Stimulated activated naive B cell treated with anti-CD40 and anti-IgM and Interleukin-4, amounts not matched to agents 10 μg/mL and 1 μg/mL and 100 μg/mL, for 72 hours (primary cell): ENCODE data around the gene CEP89.
"Not testable (repeated sequence)": the region's sequence is repeated elsewhere in the genome, so short reads cannot be mapped to it uniquely, and the experiment has no call there.

ENCODE experiments used
- ATAC-seq, 2 donors: fragments of 150-1000 bp; cut with Tn5 transposase; replicated peaks; 2 replicates each; pipeline ENCODE4 v1.10.0; 2021; ENCODE audit warnings: moderate library complexity in 1 of 2
- DNase-seq: peaks from one replicate; pipeline ENCODE4 v3.0.0; 2021
- H3K27ac Mint-ChIP-seq: one replicate; pipeline ENCODE4 v1.8.0; 2022; ENCODE audit warnings: mild to moderate bottlenecking, mixed read lengths
- H3K27me3 Mint-ChIP-seq, 2 donors: one replicate each; pipeline ENCODE4 v1.8.0; 2022; ENCODE audit warnings: mixed read lengths in 2 of 2
- H3K36me3 Mint-ChIP-seq, 2 donors: one replicate each; pipeline ENCODE4 v1.8.0; 2022; ENCODE audit warnings: mixed read lengths in 2 of 2, mild to moderate bottlenecking in 1 of 2
- H3K4me1 Mint-ChIP-seq, 2 donors: one replicate each; pipeline ENCODE4 v1.8.0; 2022; ENCODE audit warnings: mixed read lengths in 2 of 2, mild to moderate bottlenecking in 1 of 2
- H3K4me3 Mint-ChIP-seq, 2 donors: one replicate each; pipeline ENCODE4 v1.8.0; 2022; ENCODE audit warnings: mild to moderate bottlenecking in 2 of 2, mixed read lengths in 2 of 2, moderate library complexity in 1 of 2
- H3K9me3 Mint-ChIP-seq, 2 donors: one replicate each; pipeline ENCODE4 v1.8.0; 2022; ENCODE audit warnings: mixed read lengths in 2 of 2, mild to moderate bottlenecking in 1 of 2

Gene CEP89

GRCh38 chr19:32876919-32877285 lies 94.9 kb downstream of the CEP89 start:
- Mint-ChIP-seq H3K9me3 (no peaks in the 10 kb centered on the region), H3K36me3 (peaks cover 9 to 34% of the 10 kb centered on the region in 2 donors), H3K4me1 (no peaks in the 10 kb centered on the region), H3K27ac (no peak overlapping the region), H3K27me3 (no peaks in the 10 kb centered on the region), H3K4me3 (no peak overlapping the region)
- ATAC-seq (no peak), DNase-seq (no peak)

DNA sequence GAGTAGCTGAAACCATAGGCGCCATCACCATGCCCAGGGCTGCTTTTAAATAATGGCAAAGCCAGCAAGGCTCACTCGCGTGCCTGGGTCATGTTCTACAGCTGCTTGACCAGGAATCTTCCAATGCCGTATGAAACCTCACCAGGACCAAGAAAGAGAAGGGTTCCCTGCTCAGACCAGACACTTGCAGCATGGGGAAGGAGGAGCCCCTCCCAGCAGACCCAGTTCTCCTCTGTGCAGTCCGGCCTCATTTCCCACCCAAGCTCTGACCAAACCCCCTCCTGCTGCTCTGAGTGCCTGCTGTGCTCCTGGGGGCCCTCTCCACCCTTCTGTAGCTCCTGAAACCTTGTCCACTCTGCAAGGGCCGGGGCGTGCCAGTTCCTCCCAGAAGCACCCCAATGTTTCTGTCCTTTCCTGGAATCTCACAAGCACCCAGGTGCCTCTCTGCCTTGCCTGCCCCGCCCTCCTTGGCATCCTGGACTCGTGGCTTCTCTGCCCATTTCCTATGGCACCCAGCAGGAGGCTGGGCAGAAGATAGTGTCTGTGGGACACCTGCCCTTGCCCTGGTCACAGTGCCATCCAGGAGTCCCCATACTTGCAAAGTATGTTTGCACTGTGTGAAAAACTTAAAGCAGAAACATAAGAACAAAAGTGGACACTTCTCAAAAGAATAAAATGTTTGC lies 95.4 kb downstream of the CEP89 start:
- DNase-seq (no peak), ATAC-seq (no peak)
- Mint-ChIP-seq H3K36me3 (peaks cover 9 to 34% of the 10 kb centered on the region in 2 donors), H3K4me1 (no peaks in the 10 kb centered on the region), H3K27ac (no peak overlapping the region), H3K9me3 (no peaks in the 10 kb centered on the region), H3K27me3 (no peaks in the 10 kb centered on the region), H3K4me3 (no peak overlapping the region)

GRCh38 chr19:32875428-32875827 lies 96.3 kb downstream of the CEP89 start:
- Mint-ChIP-seq H3K27me3 (no peaks in the 10 kb centered on the region), H3K4me1 (no peaks in the 10 kb centered on the region), H3K9me3 (no peaks in the 10 kb centered on the region), H3K4me3 (no peak overlapping the region), H3K36me3 (peaks cover 9 to 30% of the 10 kb centered on the region in 2 donors), H3K27ac (no peak overlapping the region)
- DNase-seq, result no peak
- ATAC-seq, result no peak

GRCh38 chr19:32874605-32875004 lies 97.2 kb downstream of the CEP89 start:
- H3K27ac Mint-ChIP-seq, result no peak overlapping the region
- no peaks in the 10 kb centered on the region for H3K9me3 Mint-ChIP-seq
- no peak overlapping the region for H3K4me3 Mint-ChIP-seq
- no peaks in the 10 kb centered on the region for H3K4me1 Mint-ChIP-seq
- peaks cover 9 to 26% of the 10 kb centered on the region in 2 donors for H3K36me3 Mint-ChIP-seq
- H3K27me3 Mint-ChIP-seq, result no peaks in the 10 kb centered on the region
- DNase-seq (no peak), ATAC-seq (no peak)

- no peak for ATAC-seq
Observed at GRCh38 chr19:32873247-32873959, 98.4 kb downstream of the CEP89 start.

DNA sequence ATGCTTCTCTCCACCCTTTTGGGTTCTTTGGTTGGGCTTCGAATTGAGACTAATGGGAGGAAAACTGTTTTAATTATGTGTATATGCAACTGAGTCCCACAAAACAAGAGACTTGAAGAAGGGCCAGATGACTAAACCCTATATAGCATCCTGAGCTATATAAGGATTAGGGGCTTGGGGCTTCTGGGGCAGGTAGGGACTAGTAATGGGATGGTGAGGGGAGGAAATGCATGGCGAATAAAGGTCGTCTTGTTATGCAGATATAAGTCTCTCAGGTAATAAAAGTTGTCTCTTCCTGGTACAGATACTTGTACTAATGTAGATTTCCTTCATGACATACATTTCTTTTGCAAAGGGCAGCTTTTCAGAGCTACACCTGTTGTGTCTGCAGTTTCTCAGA lies 99.4 kb downstream of the CEP89 start:
- Mint-ChIP-seq H3K4me1 (no peaks in the 10 kb centered on the region), H3K36me3 (peaks cover 0 to 10% of the 10 kb centered on the region in 2 donors), H3K27ac (no peak overlapping the region), H3K4me3 (no peak overlapping the region), H3K9me3 (no peaks in the 10 kb centered on the region), H3K27me3 (no peaks in the 10 kb centered on the region)
- no peak for ATAC-seq
- no peak for DNase-seq

More at GRCh38 chr19:32873247-32873959, 98.4 kb downstream of the CEP89 start:
- no peak overlapping the region for H3K27ac Mint-ChIP-seq
- H3K4me3 Mint-ChIP-seq, result no peak overlapping the region
- no peak for DNase-seq
- no peaks in the 10 kb centered on the region for H3K4me1 Mint-ChIP-seq
- H3K36me3 Mint-ChIP-seq, result peaks cover 4 to 17% of the 10 kb centered on the region in 2 donors
- no peaks in the 10 kb centered on the region for H3K9me3 Mint-ChIP-seq
- H3K27me3 Mint-ChIP-seq, result no peaks in the 10 kb centered on the region

GRCh38 chr19:32870981-32871451 lies 100.7 kb downstream of the CEP89 start:
- peaks cover 0 to 5% of the 10 kb centered on the region in 2 donors for H3K27me3 Mint-ChIP-seq
- DNase-seq (no peak), ATAC-seq (no peak)
- H3K9me3 Mint-ChIP-seq, result no peaks in the 10 kb centered on the region
- H3K4me1 Mint-ChIP-seq, result no peaks in the 10 kb centered on the region
- no peak overlapping the region for H3K27ac Mint-ChIP-seq
- no peaks in the 10 kb centered on the region for H3K36me3 Mint-ChIP-seq
- H3K4me3 Mint-ChIP-seq, result no peak overlapping the region

GRCh38 chr19:32869966-32870573 lies 101.7 kb downstream of the CEP89 start:
- no peak overlapping the region for H3K27ac Mint-ChIP-seq
- no peaks in the 10 kb centered on the region for H3K4me1 Mint-ChIP-seq
- H3K4me3 Mint-ChIP-seq, result no peak overlapping the region
- H3K36me3 Mint-ChIP-seq, result no peaks in the 10 kb centered on the region
- H3K9me3 Mint-ChIP-seq, result no peaks in the 10 kb centered on the region
- no peak for DNase-seq
- H3K27me3 Mint-ChIP-seq, result peaks cover 0 to 5% of the 10 kb centered on the region in 2 donors
- no peak for ATAC-seq

DNA sequence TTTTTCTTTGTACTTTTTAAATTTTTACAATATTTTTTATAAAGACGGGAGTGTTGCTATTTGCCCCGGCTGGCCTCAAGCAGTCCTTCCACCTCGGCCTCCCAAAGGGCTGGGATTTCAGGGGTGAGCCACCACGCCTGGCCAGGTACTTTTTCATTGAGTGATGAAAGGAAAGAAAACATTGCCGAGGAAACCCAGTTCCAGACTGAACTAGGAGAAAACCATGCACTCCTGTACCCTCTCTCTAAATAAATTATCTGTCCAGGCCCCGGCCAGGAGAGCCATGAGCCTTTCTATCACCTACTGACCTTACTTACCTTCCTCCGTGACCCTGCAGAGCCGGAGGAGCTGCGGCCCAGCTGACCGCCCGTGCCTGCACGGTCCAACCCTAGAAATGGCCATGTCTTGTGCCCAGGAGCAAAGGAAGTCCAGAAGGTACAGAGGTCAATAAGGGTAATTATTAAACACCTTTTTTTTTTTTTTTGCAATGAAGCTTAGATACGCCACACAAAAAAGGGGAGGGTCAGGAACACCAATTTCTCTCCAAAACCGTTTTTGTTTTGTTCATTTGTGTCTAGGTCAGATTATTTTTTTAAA lies 102.3 kb downstream of the CEP89 start, which contains the start of gene SLC7A9:
SLC7A9 (minus strand) TSS at position 399 of the 597 bp plus-strand sequence. CDS start 1,233 bp downstream, outside the sequence.
- Mint-ChIP-seq H3K4me1 (no peaks in the 10 kb centered on the region), H3K36me3 (no peaks in the 10 kb centered on the region), H3K27me3 (peaks cover 0 to 5% of the 10 kb centered on the region in 2 donors), H3K27ac (no peak within 1 kb of the TSS), H3K4me3 (no peak within 1 kb of the TSS), H3K9me3 (no peaks in the 10 kb centered on the region)
- DNase-seq (no peak), ATAC-seq (no peak)

DNA sequence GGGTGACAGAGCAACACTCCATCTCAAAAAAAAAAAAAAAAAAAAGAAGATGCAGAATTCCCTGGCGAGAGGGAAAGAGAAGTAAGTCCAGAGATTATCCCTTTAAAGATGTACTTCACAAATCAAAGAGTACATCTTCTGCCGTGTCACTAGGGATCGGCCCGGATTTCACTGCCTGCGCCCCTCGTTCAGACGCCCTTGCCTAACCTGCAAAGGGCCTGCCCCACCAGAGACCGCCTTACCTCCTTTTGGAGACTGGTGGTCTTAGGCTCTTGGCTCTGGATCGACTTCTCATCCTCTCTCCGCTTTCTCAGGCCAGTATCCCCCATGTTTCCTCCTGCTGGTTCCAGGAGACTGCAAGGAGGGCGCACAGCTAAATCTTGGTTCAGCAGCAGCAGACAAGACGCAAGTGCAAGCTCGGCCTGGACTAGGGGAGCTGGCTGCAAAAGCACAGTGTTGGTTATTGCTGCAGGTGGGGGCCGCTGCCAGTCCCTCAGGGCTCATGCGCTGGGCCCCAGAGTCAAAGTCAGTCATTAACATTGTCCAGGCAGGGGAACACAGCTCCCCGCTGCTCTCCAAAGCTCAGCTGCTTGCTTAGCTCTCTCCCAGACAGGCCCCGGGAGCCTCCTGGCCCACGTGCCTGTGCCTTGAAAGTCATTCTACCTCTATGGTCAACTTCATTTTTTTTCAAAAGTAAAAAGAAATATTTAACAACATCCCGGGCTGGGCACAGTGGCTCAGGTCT lies 103.4 kb downstream of the CEP89 start:
- Mint-ChIP-seq H3K27me3 (peaks cover 0 to 5% of the 10 kb centered on the region in 2 donors), H3K4me3 (no peak overlapping the region), H3K36me3 (no peaks in the 10 kb centered on the region), H3K9me3 (no peaks in the 10 kb centered on the region), H3K4me1 (no peaks in the 10 kb centered on the region), H3K27ac (no peak overlapping the region)
- no peak for ATAC-seq
- DNase-seq, result no peak

- H3K4me3 Mint-ChIP-seq, ATAC-seq, DNase-seq, H3K9me3 Mint-ChIP-seq, H3K36me3 Mint-ChIP-seq, H3K27me3 Mint-ChIP-seq, H3K27ac Mint-ChIP-seq, H3K4me1 Mint-ChIP-seq: not testable (repeated sequence)
Observed at GRCh38 chr19:32867436-32867835, 104.3 kb downstream of the CEP89 start.

DNA sequence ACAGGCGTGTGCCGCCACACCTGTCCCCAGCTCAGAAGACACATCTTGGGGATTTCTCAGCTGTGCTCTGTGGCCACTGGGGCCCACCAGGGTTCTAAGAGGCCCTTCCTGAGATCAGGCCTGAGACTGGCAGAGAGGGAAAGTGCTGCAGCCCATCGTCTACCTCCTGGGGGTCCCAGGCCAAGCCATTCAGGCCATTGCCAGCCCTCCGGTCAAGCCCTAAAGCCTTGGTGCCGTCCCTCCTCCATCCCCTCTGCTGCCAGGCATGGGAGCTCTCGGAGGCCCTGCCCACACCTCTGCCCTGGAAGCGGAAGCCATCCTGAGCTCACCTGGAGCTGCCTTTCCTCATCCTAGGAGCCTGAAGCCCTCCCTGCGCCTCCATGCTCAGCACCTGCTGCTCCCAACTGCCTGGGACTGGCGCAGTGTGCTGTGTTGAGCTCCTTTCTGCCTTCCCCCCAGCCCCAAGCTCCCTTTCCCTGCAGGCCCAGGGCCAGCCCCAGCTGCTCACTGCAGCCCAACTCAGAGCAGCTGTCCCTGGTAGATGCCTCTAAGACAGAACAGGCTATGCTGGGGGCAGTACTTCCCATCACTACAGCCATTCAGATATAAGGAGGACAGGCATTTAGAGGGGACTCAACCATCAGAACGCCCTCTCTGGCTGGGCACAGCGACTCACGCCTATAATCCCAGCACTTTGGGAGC lies 105.0 kb downstream of the CEP89 start:
- H3K4me1 Mint-ChIP-seq, result no peaks in the 10 kb centered on the region
- no peaks in the 10 kb centered on the region for H3K9me3 Mint-ChIP-seq
- ATAC-seq (no peak), DNase-seq (no peak)
- H3K27me3 Mint-ChIP-seq, result peaks cover 0 to 5% of the 10 kb centered on the region in 2 donors
- H3K4me3 Mint-ChIP-seq, result no peak overlapping the region
- H3K27ac Mint-ChIP-seq, result no peak overlapping the region
- H3K36me3 Mint-ChIP-seq, result no peaks in the 10 kb centered on the region

GRCh38 chr19:32866061-32866460 lies 105.7 kb downstream of the CEP89 start:
- no peaks in the 10 kb centered on the region for H3K36me3 Mint-ChIP-seq
- H3K9me3 Mint-ChIP-seq, result no peaks in the 10 kb centered on the region
- no peaks in the 10 kb centered on the region for H3K4me1 Mint-ChIP-seq
- H3K4me3 Mint-ChIP-seq, result no peak overlapping the region
- ATAC-seq (no peak), DNase-seq (no peak)
- H3K27me3 Mint-ChIP-seq, result peaks cover 0 to 5% of the 10 kb centered on the region in 2 donors
- H3K27ac Mint-ChIP-seq, result no peak overlapping the region
